K562 (cell line): Measurements from ENCODE around the gene DUSP16. TPM values are rescaled to one million over a fixed set of nuclear protein-coding genes. Genes with fewer than 3 reads are reported as not detected.
A peak's percentile ranks its signal among the peaks of the same experiment; 100 is the strongest.

ENCODE experiments used
- ATF6 ChIP-seq: sonication (generic); formaldehyde crosslinking; IDR thresholded peaks from 2 replicates; pipeline ENCODE4 v1.4.0; 2020; ENCODE audit warnings: mild to moderate bottlenecking, missing genetic modification reagents
- BRD9 ChIP-seq: fragments of 450-650 bp; IDR thresholded peaks from 2 replicates; pipeline ENCODE4 v1.6.1; 2018; ENCODE audit warnings: low read depth; ENCODE audit not compliant: partially characterized antibody
- BRF1 ChIP-seq: IDR thresholded peaks from 3 replicates; pipeline ENCODE4 v1.6.1; 2011; ENCODE audit warnings: borderline replicate concordance, mild to moderate bottlenecking; ENCODE audit not compliant: insufficient read length; ENCODE audit errors: extremely low read depth
- CBFB ChIP-seq: sonication (generic); formaldehyde crosslinking; IDR thresholded peaks from 2 replicates; pipeline ENCODE4 v1.4.0; 2020; ENCODE audit warnings: mild to moderate bottlenecking, missing genetic modification reagents
- ESRRA ChIP-seq: fragments of 450-650 bp; IDR thresholded peaks from 2 replicates; pipeline ENCODE4 v1.6.1; 2014; ENCODE audit warnings: low read depth, mild to moderate bottlenecking, moderate library complexity, borderline replicate concordance
- IRF1 ChIP-seq: sonication (generic); formaldehyde crosslinking; IDR thresholded peaks from 2 replicates; pipeline ENCODE4 v1.8.0; 2022; ENCODE audit warnings: missing genetic modification reagents, mild to moderate bottlenecking, borderline replicate concordance
- KDM5B ChIP-seq: fragments of 200-600 bp; sonication (generic); IDR thresholded peaks from 2 replicates; pipeline ENCODE4 v1.6.1; 2012; ENCODE audit warnings: low read depth, mild to moderate bottlenecking, moderate library complexity, low read length, control low read depth, inconsistent platforms; ENCODE audit not compliant: insufficient replicate concordance
- KLF1 ChIP-seq: fragments of 450-650 bp; IDR thresholded peaks from 2 replicates; pipeline ENCODE4 v1.6.1; 2016; ENCODE audit warnings: missing genetic modification characterization, missing compliant biosample characterization
- PTRF ChIP-seq: fragments of 450-650 bp; IDR thresholded peaks from 2 replicates; pipeline ENCODE4 v1.6.1; 2016; ENCODE audit warnings: mild to moderate bottlenecking, missing genetic modification characterization, missing compliant biosample characterization
- RAD21 ChIP-seq, 2 experiments: fragments of 250-450 bp in 1 of 2; fragments of 450-650 bp in 1 of 2; sonication (Bioruptor Pico) in 1 of 2; formaldehyde crosslinking in 1 of 2; IDR thresholded peaks in 1 of 2; conservative IDR thresholded peaks in 1 of 2; 2 replicates each; pipeline versions ENCODE4 v1.4.0 to v1.8.0; 2020 to 2022; ENCODE audit warnings: mild to moderate bottlenecking in 2 of 2, moderate library complexity in 1 of 2
- RHOXF2B ChIP-seq: fragments of 250-450 bp; sonication (Bioruptor Pico); conservative IDR thresholded peaks from 2 replicates; pipeline ENCODE4 v1.5.1; 2021
- SNIP1 ChIP-seq: fragments of 450-650 bp; IDR thresholded peaks from 2 replicates; pipeline ENCODE4 v1.7.1; 2017; ENCODE audit warnings: low read depth, mild to moderate bottlenecking
- SOX6 ChIP-seq: fragments of 450-650 bp; IDR thresholded peaks from 2 replicates; pipeline ENCODE4 v1.6.1; 2014; ENCODE audit warnings: mild to moderate bottlenecking
- SPI1 ChIP-seq: IDR thresholded peaks from 2 replicates; pipeline ENCODE4 v1.6.1; 2011; ENCODE audit warnings: low read depth, low read length, control low read depth, borderline replicate concordance
- TBL1XR1 ChIP-seq, 2 experiments: IDR thresholded peaks; 2 replicates each; pipeline ENCODE4 v1.6.1; 2012; ENCODE audit warnings: improper control_type of control experiment in 2 of 2, low read length in 2 of 2, mild to moderate bottlenecking in 1 of 2
- TEAD1 ChIP-seq, 2 experiments: fragments of 450-650 bp in 1 of 2; sonication (generic) in 1 of 2; formaldehyde crosslinking; IDR thresholded peaks; 2 replicates each; pipeline versions ENCODE4 v1.4.0 to v1.8.0; 2020 to 2022; ENCODE audit warnings: mild to moderate bottlenecking in 2 of 2, missing genetic modification reagents in 1 of 2
- TSC22D4 ChIP-seq: fragments of 450-650 bp; IDR thresholded peaks from 2 replicates; pipeline ENCODE4 v1.6.1; 2016; ENCODE audit warnings: missing genetic modification characterization, missing biosample characterization, control low read depth
- XRCC5 ChIP-seq: fragments of 200-400 bp; formaldehyde crosslinking; IDR thresholded peaks from 2 replicates; pipeline ENCODE4 v1.6.1; 2017; ENCODE audit warnings: low read depth, mild to moderate bottlenecking, low read length
- ZBTB26 ChIP-seq: fragments of 450-650 bp; formaldehyde crosslinking; IDR thresholded peaks from 2 replicates; pipeline ENCODE4 v1.4.0; 2022; ENCODE audit warnings: missing genetic modification characterization
- ZFP1 ChIP-seq: fragments of 450-650 bp; formaldehyde crosslinking; IDR thresholded peaks from 2 replicates; pipeline ENCODE4 v1.4.0; 2020; ENCODE audit warnings: mild to moderate bottlenecking, mixed read lengths
- ZNF695 ChIP-seq: fragments of 450-650 bp; formaldehyde crosslinking; IDR thresholded peaks from 2 replicates; pipeline ENCODE4 v1.4.0; 2020; ENCODE audit warnings: mild to moderate bottlenecking, moderate library complexity
- ZNF707 ChIP-seq: fragments of 250-450 bp; sonication (Bioruptor Pico); conservative IDR thresholded peaks from 2 replicates; pipeline ENCODE4 v1.8.0; 2022; ENCODE audit warnings: inconsistent platforms, mild to moderate bottlenecking, moderate library complexity
- polyA plus RNA-seq, 8 experiments: library from polyadenylated mRNA; depleted of rRNA in 4 of 8; stranded (reverse) in 5 of 8; unstranded in 3 of 8; fragments of >200 nt; fragmentation: Nextera tagmentation in 2 of 8; fragmentation: Illumina TruSeq in 1 of 8; extraction: Ambion mirVana in 2 of 8; extraction: Trizol in 1 of 8; gene quantifications; 2 replicates each; pipeline versions ENCODE4 v1.2.1 to v1.2.3, GENCODE V29; 2011 to 2014; ENCODE audit warnings: inconsistent platforms in 1 of 8, missing spikeins in 1 of 8
- total RNA-seq, 7 experiments: library from RNA; depleted of rRNA in 6 of 7; stranded (reverse); fragments of >200 nt in 6 of 7; fragmentation: Illumina TruSeq in 2 of 7; extraction: Trizol in 2 of 7; gene quantifications; 2 replicates each; pipeline versions ENCODE4 v1.2.1 to v1.2.3, GENCODE V29; 2011 to 2021; ENCODE audit warnings: low replicate concordance in 1 of 7
- TF ChIP-seq, protein P1 (sequence below): fragments of 450-650 bp; IDR thresholded peaks from 2 replicates; pipeline ENCODE4 v1.6.1; 2014; ENCODE audit warnings: low read depth, mild to moderate bottlenecking, moderate library complexity, borderline replicate concordance

DUSP16 gene
- total and polyA plus RNA-seq, 9 of the 15 experiments (the other 6 are each of a cell fraction or from before 2014, with no cell fraction given): 0.70 to 12.3 (median 5.7) TPM

GRCh38 chr12:12611512-12612306 is 49.0 kb upstream of the DUSP16 start, which contains the start of gene CREBL2 (continued):
- no peak for TF ChIP-seq ZNF707 (CRISPR knock-in tag)
- no peak for TF ChIP-seq BRD9
- no peak for TF ChIP-seq PTRF (tag)
- no peak for TF ChIP-seq CBFB (CRISPR knock-in tag)
- TF ChIP-seq ZBTB26 (CRISPR knock-in tag): no peak
- no peak for TF ChIP-seq SPI1
- no peak for TF ChIP-seq ZFP1
- no peak for TF ChIP-seq KLF1 (tag)
- TF ChIP-seq BRF1: no peak
- TF ChIP-seq TEAD1 (CRISPR knock-in tag; IDR thresholded peaks at IDR 0.05): peak in 1 of 2 experiments; percentile 74; a peak in 1 of 4 replicates
- TF ChIP-seq KDM5B: peak; percentile 64
- TF ChIP-seq IRF1 (CRISPR knock-in tag): no peak
- TF ChIP-seq RAD21 (CRISPR knock-in tag; conservative IDR thresholded peaks at IDR 0.05 in 1 of 2, IDR thresholded peaks at IDR 0.05 in 1 of 2): no peak
- no peak; the same call in 1 of the 2 replicates for TF ChIP-seq XRCC5
- no peak for TF ChIP-seq SNIP1
- TF ChIP-seq, protein P1, sequence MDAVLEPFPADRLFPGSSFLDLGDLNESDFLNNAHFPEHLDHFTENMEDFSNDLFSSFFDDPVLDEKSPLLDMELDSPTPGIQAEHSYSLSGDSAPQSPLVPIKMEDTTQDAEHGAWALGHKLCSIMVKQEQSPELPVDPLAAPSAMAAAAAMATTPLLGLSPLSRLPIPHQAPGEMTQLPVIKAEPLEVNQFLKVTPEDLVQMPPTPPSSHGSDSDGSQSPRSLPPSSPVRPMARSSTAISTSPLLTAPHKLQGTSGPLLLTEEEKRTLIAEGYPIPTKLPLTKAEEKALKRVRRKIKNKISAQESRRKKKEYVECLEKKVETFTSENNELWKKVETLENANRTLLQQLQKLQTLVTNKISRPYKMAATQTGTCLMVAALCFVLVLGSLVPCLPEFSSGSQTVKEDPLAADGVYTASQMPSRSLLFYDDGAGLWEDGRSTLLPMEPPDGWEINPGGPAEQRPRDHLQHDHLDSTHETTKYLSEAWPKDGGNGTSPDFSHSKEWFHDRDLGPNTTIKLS: peak; percentile 80
- TF ChIP-seq ATF6 (CRISPR knock-in tag): no peak
- no peak for TF ChIP-seq TSC22D4 (tag)
- TF ChIP-seq TBL1XR1 (IDR thresholded peaks at IDR 0.05; ENCODE audit: low read length in 2 of 2): no peak; a peak in 1 of 4 replicates
- no peak for TF ChIP-seq ESRRA
- TF ChIP-seq ZNF695 (CRISPR knock-in tag): no peak
- TF ChIP-seq SOX6: peak; percentile 49; the same call in 1 of the 2 replicates
- TF ChIP-seq RHOXF2B (CRISPR knock-in tag): no peak
